ENCODE measurements around the gene WDR48.

Gene WDR48

DNA sequence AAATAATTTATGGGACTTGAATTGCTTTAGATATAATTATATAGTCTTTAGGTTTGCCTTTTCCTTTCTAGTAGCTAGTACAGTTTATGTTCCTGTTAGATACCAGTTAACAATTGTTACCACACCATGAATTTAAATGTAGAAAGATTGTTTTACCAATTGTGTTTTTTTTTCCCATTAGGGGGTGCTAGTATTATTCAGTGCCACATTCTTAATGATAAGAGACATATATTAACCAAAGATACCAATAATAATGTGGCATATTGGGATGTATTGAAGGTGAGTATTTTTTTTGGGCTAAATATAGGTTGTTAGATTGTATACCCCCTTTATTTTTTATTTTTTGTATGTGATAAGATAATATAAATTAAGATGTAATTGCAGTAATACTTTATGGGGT lies 27.7 kb downstream of the WDR48 start:
- H3K4me3 ChIP-seq (replicated peaks; ENCODE audit: low read depth, low read length) = no peak overlapping the region
- DNase-seq (ENCODE audit: low read depth) = no peak
- TF ChIP-seq, protein P1, sequence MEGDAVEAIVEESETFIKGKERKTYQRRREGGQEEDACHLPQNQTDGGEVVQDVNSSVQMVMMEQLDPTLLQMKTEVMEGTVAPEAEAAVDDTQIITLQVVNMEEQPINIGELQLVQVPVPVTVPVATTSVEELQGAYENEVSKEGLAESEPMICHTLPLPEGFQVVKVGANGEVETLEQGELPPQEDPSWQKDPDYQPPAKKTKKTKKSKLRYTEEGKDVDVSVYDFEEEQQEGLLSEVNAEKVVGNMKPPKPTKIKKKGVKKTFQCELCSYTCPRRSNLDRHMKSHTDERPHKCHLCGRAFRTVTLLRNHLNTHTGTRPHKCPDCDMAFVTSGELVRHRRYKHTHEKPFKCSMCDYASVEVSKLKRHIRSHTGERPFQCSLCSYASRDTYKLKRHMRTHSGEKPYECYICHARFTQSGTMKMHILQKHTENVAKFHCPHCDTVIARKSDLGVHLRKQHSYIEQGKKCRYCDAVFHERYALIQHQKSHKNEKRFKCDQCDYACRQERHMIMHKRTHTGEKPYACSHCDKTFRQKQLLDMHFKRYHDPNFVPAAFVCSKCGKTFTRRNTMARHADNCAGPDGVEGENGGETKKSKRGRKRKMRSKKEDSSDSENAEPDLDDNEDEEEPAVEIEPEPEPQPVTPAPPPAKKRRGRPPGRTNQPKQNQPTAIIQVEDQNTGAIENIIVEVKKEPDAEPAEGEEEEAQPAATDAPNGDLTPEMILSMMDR (IDR thresholded peaks at IDR 0.05; ENCODE audit: low read length, missing control alignments) = no peak

DNA sequence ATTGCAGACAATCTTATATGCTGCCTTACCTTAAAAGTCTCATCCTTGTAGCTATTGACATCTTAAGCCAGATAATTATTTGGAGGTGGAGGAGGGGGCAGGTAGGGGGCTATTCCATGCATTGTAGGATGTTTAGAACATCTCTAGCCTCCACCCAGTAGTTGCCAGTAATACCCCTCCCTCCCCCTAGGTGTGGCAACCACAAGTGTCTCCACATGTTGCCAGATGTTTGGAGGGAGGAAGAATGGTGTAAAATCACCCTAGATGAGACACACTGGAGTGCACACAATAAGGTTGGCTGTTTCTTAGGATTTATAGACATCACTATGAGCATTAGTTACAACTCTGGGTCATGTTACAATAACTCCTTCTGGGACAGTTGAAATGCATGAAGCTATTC lies 28.2 kb downstream of the WDR48 start:
- TF ChIP-seq, protein P1 (IDR thresholded peaks at IDR 0.05; ENCODE audit: low read length, missing control alignments) = no peak
- DNase-seq (ENCODE audit: low read depth) = no peak
- no peak overlapping the region for H3K4me3 ChIP-seq (replicated peaks; ENCODE audit: low read depth, low read length)

DNA sequence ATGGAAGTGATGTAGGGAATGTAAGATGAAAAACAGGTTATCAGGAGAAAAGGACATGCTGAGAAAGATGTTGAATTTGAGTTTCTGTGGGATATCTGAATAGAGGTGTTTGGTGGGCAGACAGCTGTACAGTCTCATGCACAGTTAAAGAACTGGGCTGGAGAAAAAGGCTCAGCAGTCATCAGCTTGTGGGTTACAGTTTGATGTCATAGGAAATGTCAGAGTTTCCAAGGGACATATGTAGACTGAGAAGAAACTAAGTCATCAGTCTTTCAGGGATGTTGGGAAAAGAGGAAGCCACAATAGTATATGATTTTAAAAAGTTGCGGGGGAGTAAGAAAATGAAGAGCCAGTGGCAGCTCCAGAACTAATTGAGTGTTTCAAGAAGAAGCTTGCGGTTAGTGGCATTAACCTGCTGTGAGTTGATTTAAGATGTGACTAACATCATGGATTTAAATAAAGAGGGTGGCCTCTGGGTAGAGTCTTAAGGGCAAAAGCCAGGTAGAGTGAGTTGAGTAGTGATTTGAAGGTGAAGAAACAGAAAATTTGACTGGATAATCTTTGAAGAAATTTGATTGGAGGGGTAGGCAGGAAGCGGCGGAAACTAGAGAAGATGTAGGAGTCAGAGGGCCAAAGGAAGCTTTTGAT lies 31.0 kb downstream of the WDR48 start:
- TF ChIP-seq, protein P1 (IDR thresholded peaks at IDR 0.05; ENCODE audit: low read length, missing control alignments) = no peak
- DNase-seq (ENCODE audit: low read depth) = no peak
- H3K4me3 ChIP-seq (replicated peaks; ENCODE audit: low read depth, low read length) = no peak overlapping the region

DNA sequence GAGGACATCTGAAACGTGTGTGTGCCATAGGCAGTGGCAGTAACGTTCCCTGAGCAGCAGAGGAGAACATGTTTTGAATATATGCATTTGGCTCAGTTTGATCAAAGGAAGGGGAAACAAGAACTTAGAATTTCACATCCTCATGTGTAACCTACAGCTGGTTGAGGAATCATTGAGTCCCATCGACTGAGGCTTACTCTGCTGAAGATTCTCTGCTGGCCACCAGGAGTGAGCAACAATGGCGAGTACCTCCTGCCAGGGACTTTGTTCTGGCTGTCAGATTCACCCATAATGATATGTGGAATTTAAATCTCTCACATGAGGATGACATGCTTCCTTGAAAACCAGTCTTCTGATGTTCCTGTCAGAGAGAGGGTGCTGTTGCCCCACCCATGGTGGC lies 34.3 kb downstream of the WDR48 start:
- no peak for DNase-seq (ENCODE audit: low read depth)
- no peak overlapping the region for H3K4me3 ChIP-seq (replicated peaks; ENCODE audit: low read depth, low read length)
- TF ChIP-seq, protein P1 (IDR thresholded peaks at IDR 0.05; ENCODE audit: low read length, missing control alignments) = no peak

DNA sequence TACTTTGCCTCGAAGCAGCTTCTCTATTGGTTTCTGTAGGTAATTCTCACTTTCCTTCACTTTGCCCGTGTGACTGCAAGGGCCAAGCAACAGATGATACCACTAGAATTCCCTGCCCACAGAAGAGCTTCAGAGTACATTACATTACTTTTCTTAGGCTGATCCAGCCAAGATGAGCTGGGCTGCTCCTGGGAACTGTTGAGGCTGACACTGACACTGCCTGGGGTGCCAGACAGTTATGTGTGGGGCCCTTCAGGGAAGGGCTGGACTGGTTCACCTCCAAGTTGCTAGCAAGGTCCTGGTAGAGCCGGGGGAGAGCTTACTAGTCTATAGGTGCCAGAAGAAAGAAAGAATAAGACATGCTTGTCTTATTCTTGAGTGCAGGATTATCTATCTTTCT lies 36.6 kb downstream of the WDR48 start:
- TF ChIP-seq, protein P1 (IDR thresholded peaks at IDR 0.05; ENCODE audit: low read length, missing control alignments) = no peak
- no peak for DNase-seq (ENCODE audit: low read depth)
- H3K4me3 ChIP-seq (replicated peaks; ENCODE audit: low read depth, low read length) = no peak overlapping the region

DNA sequence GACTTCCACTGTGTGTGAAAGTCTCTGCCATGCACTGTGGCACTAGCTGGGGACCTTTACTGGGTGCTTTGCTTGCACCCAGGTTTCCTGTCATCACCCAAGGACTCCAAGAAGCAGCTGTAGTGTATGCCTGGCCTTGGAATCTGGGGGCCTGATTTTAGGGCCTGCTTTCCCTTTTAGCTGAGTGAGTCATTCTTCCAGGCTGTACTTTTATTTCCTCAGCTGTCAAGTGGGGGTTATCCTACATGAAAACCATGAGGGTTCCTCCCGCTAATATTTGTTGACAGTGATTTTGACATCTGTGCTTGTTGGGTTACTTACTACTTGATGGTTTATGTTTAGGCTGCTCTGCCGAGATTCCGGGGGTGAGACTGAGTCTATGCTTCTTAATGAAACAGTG lies 37.1 kb downstream of the WDR48 start:
- DNase-seq (ENCODE audit: low read depth) = peak; percentile 31
- TF ChIP-seq, protein P1 (IDR thresholded peaks at IDR 0.05; ENCODE audit: low read length, missing control alignments) = no peak
- no peak overlapping the region for H3K4me3 ChIP-seq (replicated peaks; ENCODE audit: low read depth, low read length)

DNA sequence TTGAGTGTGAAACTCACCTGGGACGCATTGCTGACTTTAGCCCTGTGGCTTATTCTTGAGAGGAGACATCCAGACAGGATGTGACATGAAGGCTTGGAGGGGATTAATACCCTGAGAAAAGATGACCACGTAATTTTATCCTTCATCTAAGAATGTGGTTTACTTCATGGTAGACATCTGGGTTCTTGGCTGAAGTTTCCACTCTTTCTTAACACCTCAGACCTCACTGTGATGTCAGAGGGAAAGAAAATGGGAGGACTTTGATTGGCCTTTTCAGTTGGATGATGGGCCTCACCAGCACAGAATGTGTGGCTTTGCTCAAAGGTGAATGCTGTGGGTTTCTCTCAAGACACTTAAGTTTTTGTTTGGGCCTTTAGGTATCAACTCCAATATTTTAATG lies 39.1 kb downstream of the WDR48 start:
- no peak overlapping the region for H3K4me3 ChIP-seq (replicated peaks; ENCODE audit: low read depth, low read length)
- TF ChIP-seq, protein P1 (IDR thresholded peaks at IDR 0.05; ENCODE audit: low read length, missing control alignments) = no peak
- DNase-seq (ENCODE audit: low read depth) = peak; percentile 36

Measured in fibroblast of pulmonary artery (primary cell).